ENCODE results near the gene TMEM203. TPM values are rescaled to one million over a fixed set of nuclear protein-coding genes. Genes with fewer than 3 reads are reported as not detected.

TMEM203 gene
- polyA plus RNA-seq, 1 donor (not counting 4 experiments of a cell fraction or from before 2014, with no cell fraction given), result 29.2 TPM

GRCh38 chr9:137222190-137223077 lies 17.0 kb upstream of the TMEM203 start, which contains the start of gene RNF208:
TSS of gene RNF208 (minus strand) at chr9:137222240. CDS start at chr9:137221212, 1,028 bp downstream.
- Histone ChIP-seq H3K27me3 (ENCODE audit: control insufficient read depth, extremely low read depth, insufficient read depth, low read length) (no peaks in the 10 kb centered on the region), H3K4me1 (ENCODE audit: control insufficient read depth, extremely low read depth, insufficient read depth, low read length) (peaks cover 48% of the 10 kb centered on the region), H3K9me1 (ENCODE audit: control insufficient read depth, extremely low read depth, insufficient read depth, low read length) (no peaks in the 10 kb centered on the region), H2AFZ (ENCODE audit: control insufficient read depth, low read length) (peak within 1 kb of the TSS; percentile 52), H3K27ac (ENCODE audit: control insufficient read depth, insufficient read depth, low read length) (peak within 1 kb of the TSS; percentile 40), H3K36me3 (ENCODE audit: control insufficient read depth in 2 of 2, extremely low read depth in 1 of 2, insufficient read depth in 2 of 2, low read length in 2 of 2) (no peaks in the 10 kb centered on the region), H3K4me2 (ENCODE audit: control insufficient read depth, extremely low read depth, insufficient read depth, low read depth, low read length) (peak within 1 kb of the TSS; percentile 83), H3K9ac (ENCODE audit: control insufficient read depth, extremely low read depth, insufficient read depth, low read length) (peak within 1 kb of the TSS; percentile 58), H3K79me2 (ENCODE audit: control insufficient read depth, insufficient read depth, low read length) (no peaks in the 10 kb centered on the region), H3K4me3 (ENCODE audit: control insufficient read depth in 2 of 3, extremely low read depth in 1 of 3, insufficient read depth in 2 of 3, low read depth in 1 of 3, low read length in 3 of 3) (peak within 1 kb of the TSS; percentile 64 to 81 (median 65)), H3K9me3 (ENCODE audit: control insufficient read depth, low read depth, low read length) (no peaks in the 10 kb centered on the region), H4K20me1 (ENCODE audit: control insufficient read depth, extremely low read depth, insufficient read depth, low read length) (no peaks in the 10 kb centered on the region)
- dilution Hi-C loops (cut with MboI; ENCODE audit: extremely low pct_ligation_motif_present, low sequenced_read_pairs), result no loop called here
- FAIRE-seq (no peak), DNase-seq (ENCODE audit: low read depth, low spot score) (no peak)
- TF ChIP-seq EZH2 (IDR thresholded peaks at IDR 0.05; ENCODE audit: low read length) (no peak), CTCF (optimal IDR thresholded peaks at IDR 0.05 in 1 of 3, IDR thresholded peaks at IDR 0.05 in 1 of 3, conservative IDR thresholded peaks at IDR 0.05 in 1 of 3; ENCODE audit: extremely low read depth in 1 of 3, insufficient read depth in 2 of 3, low read length in 3 of 3) (no peak)

DNA sequence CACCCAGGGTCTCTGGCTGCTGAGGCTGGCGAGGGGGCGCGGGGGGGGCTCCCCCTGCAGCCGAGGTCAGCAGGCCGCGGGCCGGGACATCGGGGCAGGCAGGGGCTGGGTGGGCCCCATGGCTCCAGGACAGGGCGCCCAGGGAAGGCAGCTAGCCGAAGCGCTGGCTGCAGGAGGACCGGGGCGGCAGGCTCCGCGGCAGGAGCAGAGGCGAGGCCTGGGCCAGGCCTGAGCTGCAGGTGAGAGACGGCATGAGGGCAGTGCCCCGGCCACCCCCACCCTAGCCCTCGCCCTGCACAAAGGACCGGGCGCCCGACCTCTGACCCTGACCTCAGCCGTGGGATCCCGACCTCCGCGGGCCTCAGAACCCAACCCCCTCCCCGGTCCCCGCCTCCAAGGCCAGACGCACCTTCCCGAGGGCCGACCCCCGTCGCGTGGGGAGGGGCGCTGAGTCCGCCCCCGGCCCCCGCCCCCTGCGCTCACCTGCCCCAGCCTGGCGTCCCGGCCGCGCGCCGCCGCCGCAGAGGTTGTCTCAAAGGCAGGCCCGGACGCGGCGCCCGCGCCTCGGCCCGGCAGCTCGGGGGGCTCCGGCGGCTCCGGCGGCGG lies 16.2 kb upstream of the TMEM203 start:
- DNase-seq (ENCODE audit: low read depth, low spot score) (no peak), FAIRE-seq (no peak)
- H3K4me2 ChIP-seq (ENCODE audit: control insufficient read depth, extremely low read depth, insufficient read depth, low read depth, low read length), result no peak overlapping the region
- no peaks in the 10 kb centered on the region for H3K27me3 ChIP-seq (ENCODE audit: control insufficient read depth, extremely low read depth, insufficient read depth, low read length)
- no peaks in the 10 kb centered on the region for H3K79me2 ChIP-seq (ENCODE audit: control insufficient read depth, insufficient read depth, low read length)
- no peaks in the 10 kb centered on the region for H4K20me1 ChIP-seq (ENCODE audit: control insufficient read depth, extremely low read depth, insufficient read depth, low read length)
- dilution Hi-C loops (cut with MboI; ENCODE audit: extremely low pct_ligation_motif_present, low sequenced_read_pairs), result no loop called here
- no peaks in the 10 kb centered on the region for H3K9me3 ChIP-seq (ENCODE audit: control insufficient read depth, low read depth, low read length)
- no peak overlapping the region for H3K27ac ChIP-seq (ENCODE audit: control insufficient read depth, insufficient read depth, low read length)
- H3K9me1 ChIP-seq (ENCODE audit: control insufficient read depth, extremely low read depth, insufficient read depth, low read length), result no peaks in the 10 kb centered on the region
- peaks cover 48% of the 10 kb centered on the region for H3K4me1 ChIP-seq (ENCODE audit: control insufficient read depth, extremely low read depth, insufficient read depth, low read length)
- H2AFZ ChIP-seq (ENCODE audit: control insufficient read depth, low read length), result no peak overlapping the region
- peaks cover 0 to 2% of the 10 kb centered on the region in 2 experiments for H3K36me3 ChIP-seq (ENCODE audit: control insufficient read depth in 2 of 2, extremely low read depth in 1 of 2, insufficient read depth in 2 of 2, low read length in 2 of 2)
- TF ChIP-seq EZH2 (IDR thresholded peaks at IDR 0.05; ENCODE audit: low read length) (no peak), CTCF (optimal IDR thresholded peaks at IDR 0.05 in 1 of 3, IDR thresholded peaks at IDR 0.05 in 1 of 3, conservative IDR thresholded peaks at IDR 0.05 in 1 of 3; ENCODE audit: extremely low read depth in 1 of 3, insufficient read depth in 2 of 3, low read length in 3 of 3) (no peak)
- no peak overlapping the region for H3K4me3 ChIP-seq (ENCODE audit: control insufficient read depth in 2 of 3, extremely low read depth in 1 of 3, insufficient read depth in 2 of 3, low read depth in 1 of 3, low read length in 3 of 3)
- H3K9ac ChIP-seq (ENCODE audit: control insufficient read depth, extremely low read depth, insufficient read depth, low read length), result no peak overlapping the region

All from keratinocyte (primary cell).